NCI-H1436 (cell line): Measurements from ENCODE around the gene DNAJC3.
A peak's percentile ranks its signal among the peaks of the same experiment; 100 is the strongest.
"Not testable (repeated sequence)": the region's sequence is repeated elsewhere in the genome, so short reads cannot be mapped to it uniquely, and the experiment has no call there.

ENCODE experiments used
- DNase-seq: peaks from one replicate; lab custom pipeline; 2025; lab: John Stamatoyannopoulos, UW

Gene DNAJC3

DNA sequence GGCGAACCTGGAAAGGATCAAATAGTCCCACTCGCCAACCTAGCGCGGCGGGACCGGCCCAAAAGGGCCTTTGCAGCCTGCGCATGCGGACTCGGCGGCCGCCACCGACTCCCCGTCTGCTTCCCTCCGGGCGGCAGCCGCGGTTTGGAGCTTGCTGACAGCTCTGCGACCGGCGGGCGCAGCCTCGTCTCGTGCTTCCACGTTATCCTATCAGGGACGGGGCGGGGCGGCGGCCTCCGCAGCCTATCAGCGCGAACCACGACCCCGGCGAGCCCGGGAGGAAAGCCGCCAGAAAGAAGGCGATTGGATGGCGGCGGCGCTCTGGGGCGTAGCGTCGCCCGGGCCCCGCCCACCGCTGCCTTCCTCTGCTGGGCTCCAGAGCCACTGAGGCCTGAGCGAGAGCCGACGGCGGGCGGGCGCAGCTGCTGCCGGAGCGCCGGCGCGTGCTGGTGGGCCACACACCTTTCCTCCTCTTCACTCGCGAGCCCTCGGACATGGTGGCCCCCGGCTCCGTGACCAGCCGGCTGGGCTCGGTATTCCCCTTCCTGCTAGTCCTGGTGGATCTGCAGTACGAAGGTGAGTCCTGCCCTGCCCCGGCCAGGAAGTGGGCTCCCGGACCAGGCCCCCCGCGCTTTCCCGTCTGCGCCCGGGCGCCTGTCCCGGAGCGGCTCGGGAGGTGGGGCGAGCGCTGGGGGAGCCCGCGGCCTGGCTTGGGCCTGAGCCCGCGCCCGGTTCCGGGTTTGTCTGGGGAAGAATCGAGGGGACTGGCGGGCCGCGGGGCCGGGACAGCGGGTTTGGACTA, at the start of gene DNAJC3:
DNAJC3 (plus strand) TSS at position 378 of the 802 bp plus-strand sequence; CDS start at position 495, 117 bp downstream.
- peak; percentile 96 for DNase-seq

- no peak for DNase-seq
Measured at GRCh38 chr13:95627590-95627989, 49.3 kb upstream of the DNAJC3 start.

- no peak for DNase-seq
Measured at GRCh38 chr13:95628488-95628887, 48.5 kb upstream of the DNAJC3 start.

DNA sequence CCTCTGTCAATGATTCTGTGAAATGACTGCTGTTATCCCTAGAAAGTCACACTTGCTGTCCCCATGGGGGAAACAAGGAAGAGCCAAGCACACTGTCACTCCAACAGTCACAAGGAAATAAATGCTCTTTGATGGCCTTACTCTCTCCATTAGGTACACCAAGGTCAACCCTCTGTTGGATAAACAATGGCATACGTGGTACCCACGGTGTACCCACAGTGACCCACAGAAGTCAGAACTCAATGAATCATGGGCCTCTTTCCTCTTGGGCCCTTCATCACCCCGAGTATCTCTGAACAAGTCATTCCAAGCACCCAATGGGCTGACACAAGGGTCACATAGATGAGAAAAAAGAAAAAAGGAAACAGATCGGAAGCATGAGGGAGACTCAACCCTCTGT, 47.9 kb upstream of the DNAJC3 start:
- no peak for DNase-seq

DNA sequence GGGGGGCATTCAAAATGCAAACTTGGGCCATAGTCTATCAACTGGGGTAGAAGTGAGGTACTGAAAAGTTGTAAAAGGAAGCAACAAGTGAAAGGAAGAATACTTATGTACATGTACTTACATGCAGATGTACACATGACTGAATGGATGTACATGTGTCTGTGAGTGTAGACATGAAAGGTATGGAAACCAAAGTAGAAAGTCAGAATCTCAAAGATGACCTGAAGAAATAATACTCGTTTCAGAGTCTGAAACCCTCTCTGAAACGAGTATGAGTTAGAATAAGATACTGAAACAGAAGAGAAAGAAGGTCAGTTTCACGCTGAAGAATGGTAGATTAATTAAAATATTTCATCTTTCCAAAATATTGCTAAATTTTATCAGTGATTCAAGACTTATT, 46.3 kb upstream of the DNAJC3 start:
- no peak for DNase-seq

DNA sequence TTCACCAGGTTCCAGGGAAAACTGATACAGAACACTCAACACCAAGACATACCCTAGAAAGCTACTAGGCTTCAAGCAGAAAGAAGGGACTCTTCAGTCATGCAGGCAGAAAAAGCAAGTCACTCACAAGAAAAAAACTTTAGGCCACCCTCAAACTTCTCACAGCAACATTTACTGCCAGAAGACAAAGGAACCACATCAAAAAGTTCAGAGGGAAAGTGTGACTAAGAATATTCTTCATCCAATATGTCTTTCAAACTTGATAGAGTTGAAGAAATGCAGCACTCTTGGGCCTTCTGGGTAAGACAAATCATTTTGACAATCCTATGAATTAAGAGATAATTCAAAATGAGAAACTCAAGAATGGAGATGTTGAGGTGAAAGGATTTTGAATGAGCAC, 40.1 kb upstream of the DNAJC3 start:
- DNase-seq = no peak

DNA sequence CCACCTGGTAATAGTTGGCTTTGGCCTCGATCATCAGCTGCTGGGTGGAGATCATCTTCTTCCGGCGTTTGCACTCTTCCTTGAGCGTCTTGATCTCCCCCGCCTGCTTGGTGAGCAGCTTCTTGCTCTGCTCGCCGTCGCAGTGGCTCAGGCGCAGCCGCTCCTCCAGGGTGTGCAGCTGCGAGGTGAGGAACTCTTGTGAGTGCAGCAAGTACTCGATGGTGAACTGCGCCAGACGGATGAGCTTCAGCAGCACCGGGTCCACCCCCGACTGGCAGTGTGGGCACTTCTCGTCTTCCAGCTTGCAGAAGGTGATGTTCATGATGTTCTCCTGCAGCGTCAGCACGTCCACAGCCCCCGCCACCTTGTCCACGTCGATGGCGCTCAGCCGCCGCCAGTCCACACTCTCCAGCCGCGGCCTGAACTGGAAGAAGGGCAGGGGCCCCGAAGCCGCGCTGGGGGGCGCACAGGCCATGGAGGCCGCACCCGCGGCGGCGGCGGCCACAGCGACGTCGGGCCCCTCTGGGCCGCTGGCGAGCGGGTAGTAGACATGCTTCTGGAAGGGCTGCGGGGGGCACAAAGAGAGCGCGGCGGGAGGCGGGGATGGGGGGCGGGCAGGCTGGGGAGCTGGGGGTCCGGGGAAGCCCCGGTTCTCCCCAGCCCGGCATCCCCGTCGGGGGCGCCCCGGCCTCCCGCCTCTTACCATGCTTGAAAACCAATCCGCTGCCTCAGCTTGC, 35.5 kb upstream of the DNAJC3 start:
- DNase-seq = no peak

- DNase-seq = no peak
Measured at GRCh38 chr13:95642028-95642621, 34.8 kb upstream of the DNAJC3 start.

GRCh38 chr13:95642999-95643398, 33.9 kb upstream of the DNAJC3 start:
- no peak for DNase-seq

GRCh38 chr13:95643571-95643935, 33.4 kb upstream of the DNAJC3 start:
- no peak for DNase-seq

- DNase-seq = no peak
Measured at GRCh38 chr13:95643936-95644598, 32.9 kb upstream of the DNAJC3 start.

GRCh38 chr13:95644601-95645052, 32.3 kb upstream of the DNAJC3 start, which contains the start of gene DZIP1:
TSS of gene DZIP1 (minus strand) at chr13:95644706. CDS start at chr13:95642029, 2,677 bp downstream.
- DNase-seq = peak; percentile 5

GRCh38 chr13:95647321-95647720, 29.6 kb upstream of the DNAJC3 start:
- DNase-seq = no peak

- no peak for DNase-seq
Measured at GRCh38 chr13:95650696-95651095, 26.2 kb upstream of the DNAJC3 start.

- no peak for DNase-seq
Measured at GRCh38 chr13:95652244-95652764, 24.6 kb upstream of the DNAJC3 start.

- DNase-seq = no peak
Measured at GRCh38 chr13:95652821-95653220, 24.1 kb upstream of the DNAJC3 start.

- DNase-seq = no peak
Measured at GRCh38 chr13:95656386-95657015, 20.4 kb upstream of the DNAJC3 start.

GRCh38 chr13:95659500-95659899, 17.4 kb upstream of the DNAJC3 start:
- no peak for DNase-seq

DNA sequence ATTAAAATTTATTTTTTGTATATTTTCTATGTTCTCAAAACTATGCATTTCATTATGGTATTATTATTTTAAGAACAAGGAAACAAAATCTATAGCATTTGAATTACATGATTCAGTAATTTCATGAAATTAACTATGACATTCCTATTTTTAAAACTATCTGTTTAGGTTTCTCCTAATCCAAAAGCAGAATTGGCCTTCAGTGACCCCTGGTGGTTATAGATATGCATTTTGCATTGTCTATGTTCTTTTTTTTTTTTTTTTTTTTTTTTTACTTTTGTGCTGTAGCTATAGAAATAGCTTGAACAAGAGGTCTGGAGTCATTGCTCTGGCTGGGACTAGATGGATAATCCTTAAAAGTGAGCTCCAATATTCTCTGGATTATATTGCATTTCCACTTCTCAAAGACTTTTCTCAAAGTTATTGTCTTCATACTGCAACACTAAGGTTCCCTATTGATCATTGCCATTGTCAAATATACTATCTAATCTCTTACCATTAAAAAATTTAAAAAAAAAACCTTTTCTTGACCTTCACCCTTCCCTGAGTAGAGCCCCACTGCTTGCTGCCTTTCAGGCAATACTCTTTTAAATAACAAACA, 15.9 kb upstream of the DNAJC3 start:
- peak; percentile 26 for DNase-seq

DNA sequence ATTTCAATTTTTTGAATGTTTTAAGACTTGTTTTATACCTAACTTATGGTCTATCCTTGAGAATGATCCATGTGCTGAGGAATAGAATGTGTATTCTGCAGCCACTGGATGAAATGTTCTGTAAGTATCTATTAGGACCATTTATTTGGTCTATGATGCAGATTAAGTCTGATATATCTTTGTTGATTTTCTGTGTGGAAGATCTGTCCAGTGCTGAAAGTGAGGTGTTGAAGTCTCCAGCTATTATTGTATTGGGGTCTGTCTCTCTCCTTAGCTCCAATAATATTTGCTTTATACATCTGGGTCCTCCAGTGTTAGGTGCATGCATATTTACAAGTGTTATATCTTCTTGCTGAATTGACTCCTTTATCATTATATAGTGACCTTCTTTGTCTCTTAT, 9.7 kb upstream of the DNAJC3 start:
- not testable (repeated sequence) for DNase-seq

DNA sequence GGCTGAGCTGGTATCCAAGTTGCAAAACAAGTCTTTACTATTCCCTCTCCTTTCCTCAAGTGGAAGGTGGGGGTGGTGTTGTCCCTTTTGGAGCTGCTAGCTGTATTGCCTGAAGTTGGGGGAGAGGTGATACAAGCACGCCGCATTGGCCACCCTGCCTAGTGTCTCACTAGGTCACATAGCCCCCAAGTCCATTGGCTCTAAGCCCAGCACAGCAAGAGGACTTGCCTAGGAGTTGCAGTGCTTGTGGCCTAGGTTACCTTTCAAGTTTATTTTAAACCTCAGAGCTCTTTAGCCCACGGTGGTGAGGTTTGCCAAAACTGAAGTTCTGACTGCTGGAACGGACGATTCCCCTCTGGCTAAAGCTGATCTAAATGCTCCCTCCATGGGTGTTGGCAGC, 5.3 kb upstream of the DNAJC3 start:
- DNase-seq = no peak
